Calu3 (cell line): ENCODE results near the gene TRAF2. TPM values are rescaled to one million over a fixed set of nuclear protein-coding genes. Genes with fewer than 3 reads are reported as not detected.
A peak's percentile ranks its signal among the peaks of the same experiment; 100 is the strongest.

Experiments used
- BruUV-seq: library from RNA; stranded (reverse); fragments of 400-500 nt; replicated peaks from 2 replicates; lab custom pipeline; 2021; lab: Mats Ljungman, UMichigan
- CTCF ChIA-PET: fragments of 300-600 bp; sonication (Branson Sonifier 250); formaldehyde crosslinking; loops from one replicate; lab custom pipeline; 2022; ENCODE audit warnings: antibody characterized with exemption; lab: Charles Lee
- DNase-seq: peaks from one replicate; pipeline ENCODE4 v3.0.0; 2022
- H3K27ac Mint-ChIP-seq: one replicate; pipeline ENCODE4 v1.8.0; 2022; ENCODE audit warnings: mixed read lengths; ENCODE audit not compliant: unreplicated experiment
- H3K27me3 Mint-ChIP-seq: one replicate; pipeline ENCODE4 v1.8.0; 2022; ENCODE audit warnings: mixed read lengths; ENCODE audit not compliant: unreplicated experiment
- H3K36me3 Mint-ChIP-seq: one replicate; pipeline ENCODE4 v1.8.0; 2022; ENCODE audit warnings: mild to moderate bottlenecking, moderate library complexity, mixed read lengths; ENCODE audit not compliant: insufficient read depth, unreplicated experiment
- H3K4me1 Mint-ChIP-seq: one replicate; pipeline ENCODE4 v1.8.0; 2022; ENCODE audit warnings: mild to moderate bottlenecking, low read depth, mixed read lengths; ENCODE audit not compliant: unreplicated experiment
- H3K4me3 Mint-ChIP-seq: one replicate; pipeline ENCODE4 v1.8.0; 2022; ENCODE audit warnings: mild to moderate bottlenecking, low read depth, moderate library complexity, mixed read lengths; ENCODE audit not compliant: unreplicated experiment
- H3K9me3 Mint-ChIP-seq: one replicate; pipeline ENCODE4 v1.8.0; 2022; ENCODE audit warnings: low read depth, mixed read lengths; ENCODE audit not compliant: unreplicated experiment
- CTCF ChIP-seq: fragments of 200-600 bp; IDR thresholded peaks from one replicate; pipeline ENCODE4 v1.8.0; 2022; ENCODE audit warnings: antibody characterized with exemption; ENCODE audit not compliant: unreplicated experiment
- intact Hi-C: fragments of 100-400 bp; cut with micrococcal nuclease; formaldehyde crosslinking; loops from one replicate; pipeline ENCODE4 v1.10.0; 2022; ENCODE audit not compliant: unreplicated experiment
- total RNA-seq: library from RNA; stranded (reverse); gene quantifications from 2 replicates; pipeline ENCODE4 v1.2.3, GENCODE V29; 2022

TRAF2 gene
- total RNA-seq, 1 experiment from 2014 or later, result 50.5 TPM

DNA sequence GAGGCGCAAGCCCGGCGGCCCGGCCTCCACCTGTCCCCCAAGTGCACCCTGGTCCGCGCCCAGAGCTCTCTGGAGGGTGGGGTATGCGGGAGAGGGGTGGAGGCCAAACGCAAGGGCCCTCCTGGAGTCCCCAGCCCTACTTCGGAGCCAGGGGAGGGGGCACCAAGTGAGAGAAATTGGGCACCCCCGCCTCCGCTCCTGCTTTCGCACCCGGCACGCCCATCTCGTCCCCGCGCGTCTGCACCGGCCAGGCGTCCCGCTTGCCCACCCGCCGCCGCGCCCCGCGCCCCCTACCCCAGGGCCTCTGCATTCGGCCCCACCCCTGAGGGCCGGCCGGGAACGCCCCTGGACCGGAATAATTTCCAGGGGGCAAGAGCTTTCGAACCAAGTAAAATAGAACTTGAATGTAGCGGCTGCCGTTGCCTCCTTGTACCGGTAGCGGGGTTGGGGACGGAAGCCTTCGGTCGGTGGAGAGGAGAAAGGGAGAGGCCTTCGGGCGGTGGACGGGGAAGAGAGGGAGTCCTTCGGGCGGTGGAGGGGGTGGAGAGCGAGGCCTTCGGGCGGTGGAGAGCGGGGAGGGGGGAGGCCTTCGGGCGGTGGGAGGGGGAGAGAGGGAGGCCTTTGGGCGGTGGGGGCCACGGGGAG lies 37.8 kb upstream of the TRAF2 start:
- BruUV-seq, result no TSS peak
- Mint-ChIP-seq H3K4me3 (peak overlapping the region; percentile 96), H3K27me3 (no peaks in the 10 kb centered on the region), H3K4me1 (peaks cover 5% of the 10 kb centered on the region), H3K9me3 (no peaks in the 10 kb centered on the region), H3K27ac (peak overlapping the region; percentile 98), H3K36me3 (peaks cover 65% of the 10 kb centered on the region)
- CTCF ChIA-PET, result no interaction called here
- no peak for TF ChIP-seq CTCF
- intact Hi-C loops, result no loop called here
- DNase-seq, result peak; percentile 44

- Mint-ChIP-seq H3K4me3 (peak within 1 kb of the TSS; percentile 96), H3K27ac (peak within 1 kb of the TSS; percentile 98), H3K36me3 (peaks cover 59% of the 10 kb centered on the region), H3K27me3 (no peaks in the 10 kb centered on the region), H3K4me1 (peaks cover 5% of the 10 kb centered on the region), H3K9me3 (no peaks in the 10 kb centered on the region)
- intact Hi-C loops, result no loop called here
- CTCF ChIA-PET, result no interaction called here
- no TSS peak for BruUV-seq
- DNase-seq, result peak; percentile 94
- no peak for TF ChIP-seq CTCF
Measured at GRCh38 chr9:136849038-136849959, 37.0 kb upstream of the TRAF2 start, which contains the start of gene PHPT1. TSS of gene PHPT1 (plus strand) at chr9:136849409. CDS start at chr9:136849431, 22 bp downstream.

- intact Hi-C loops, result no loop called here
- DNase-seq, result no peak
- BruUV-seq, result TSS peak; percentile 83
- Mint-ChIP-seq H3K4me3 (peak overlapping the region; percentile 96), H3K4me1 (peaks cover 5% of the 10 kb centered on the region), H3K27me3 (no peaks in the 10 kb centered on the region), H3K9me3 (no peaks in the 10 kb centered on the region), H3K27ac (peak overlapping the region; percentile 98), H3K36me3 (peaks cover 65% of the 10 kb centered on the region)
- CTCF ChIA-PET, result no interaction called here
- TF ChIP-seq CTCF, result no peak
Measured at GRCh38 chr9:136849960-136850865, 36.1 kb upstream of the TRAF2 start.
